Measurements from ENCODE around the gene KLF16.
A peak's percentile ranks its signal among the peaks of the same experiment; 100 is the strongest.

KLF16 gene

DNA sequence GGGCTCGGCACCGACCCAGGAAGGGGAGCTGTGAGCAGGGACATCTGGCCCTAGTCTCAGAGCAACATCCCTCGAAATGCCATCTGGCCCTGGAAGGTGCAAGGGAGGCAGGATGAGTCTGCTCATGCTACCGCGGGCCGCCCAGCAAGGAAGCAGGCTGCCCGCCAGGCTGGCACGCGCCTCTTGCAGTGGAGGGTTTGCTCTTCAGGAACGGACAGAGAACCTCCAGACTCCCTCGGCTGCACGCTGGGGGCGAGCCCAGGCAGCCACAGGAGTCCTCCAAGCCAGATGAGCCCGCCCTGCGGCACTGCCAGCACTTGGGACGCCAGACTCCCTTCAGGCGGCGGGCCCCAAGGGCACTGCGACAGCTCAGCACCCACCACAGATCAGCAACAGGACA lies 41.2 kb downstream of the KLF16 start:
- no peak for DNase-seq (ENCODE audit: low read depth)

GRCh38 chr19:1819341-1820255 lies 43.8 kb downstream of the KLF16 start:
- DNase-seq (ENCODE audit: low read depth) = no peak

DNA sequence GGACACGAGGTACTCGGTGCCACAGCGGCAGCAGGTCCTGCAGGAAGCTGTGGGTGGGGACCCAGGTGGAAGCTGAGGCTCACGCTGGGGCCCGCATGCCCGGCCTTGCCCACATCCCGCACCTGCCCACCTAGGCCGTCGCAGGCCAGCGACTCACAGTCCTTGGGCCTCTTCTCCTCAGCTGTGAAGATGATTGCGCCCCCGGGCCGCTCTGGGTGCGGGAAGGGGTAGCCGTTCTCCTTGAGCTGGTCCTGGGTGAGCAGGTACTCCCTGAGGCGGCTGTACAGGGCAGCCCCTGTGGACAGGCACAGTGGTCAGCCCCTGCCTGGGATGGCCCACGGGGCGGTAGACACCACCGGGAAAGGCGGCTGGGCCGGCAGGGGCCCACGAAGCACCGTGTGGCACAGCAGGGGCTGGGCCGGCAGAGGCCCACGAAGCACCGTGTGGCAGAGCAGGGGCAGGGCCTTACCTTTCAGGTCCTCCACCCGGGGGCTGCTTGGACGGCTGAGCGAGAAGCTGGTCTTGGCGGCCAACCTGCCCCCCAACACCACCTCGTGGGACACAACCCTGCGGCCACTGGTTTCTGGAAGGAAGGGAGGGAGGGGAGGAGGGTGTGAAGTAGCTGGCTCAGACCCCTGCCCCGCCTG lies 44.7 kb downstream of the KLF16 start:
- no peak for DNase-seq (ENCODE audit: low read depth)

GRCh38 chr19:1817553-1818179 lies 45.7 kb downstream of the KLF16 start:
- no peak for DNase-seq (ENCODE audit: low read depth)

DNA sequence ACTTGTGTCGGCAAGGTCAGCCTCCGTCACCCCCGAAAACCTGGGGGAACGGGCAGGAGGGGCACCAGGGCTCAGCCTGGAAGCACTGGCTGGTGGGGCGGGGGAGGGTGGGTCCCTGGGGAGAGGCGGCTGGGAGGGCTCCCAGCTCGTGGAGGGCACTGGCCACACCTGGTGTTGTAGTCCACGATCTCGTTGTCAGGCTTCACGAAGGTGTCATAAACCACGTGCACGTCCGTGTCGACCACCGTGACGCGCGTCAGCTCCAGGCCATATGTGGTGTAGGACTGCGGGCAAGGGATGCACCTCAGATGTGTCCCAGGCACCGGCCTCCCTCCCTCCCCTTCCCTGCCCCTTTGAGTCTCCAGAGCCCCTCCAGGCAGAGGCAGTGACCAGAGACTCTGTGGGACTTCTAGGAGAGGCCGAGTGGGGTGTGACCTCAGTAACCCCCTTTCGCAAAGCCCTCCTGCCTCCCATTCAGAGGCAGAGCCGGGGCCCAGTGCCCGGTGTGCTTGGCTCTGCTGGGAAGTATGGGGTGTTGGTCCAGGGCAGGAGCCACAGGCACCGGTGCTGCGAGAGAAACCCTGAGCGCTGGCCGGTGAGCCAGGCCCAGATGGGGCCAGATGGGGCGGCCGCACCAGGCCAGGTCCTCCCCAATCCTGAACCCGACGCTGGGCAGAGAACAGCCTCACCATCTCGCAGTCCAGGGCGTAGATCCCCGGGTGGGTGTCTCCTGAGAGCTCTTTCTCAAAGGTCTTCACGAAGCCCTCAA lies 46.7 kb downstream of the KLF16 start:
- DNase-seq (ENCODE audit: low read depth) = no peak

DNA sequence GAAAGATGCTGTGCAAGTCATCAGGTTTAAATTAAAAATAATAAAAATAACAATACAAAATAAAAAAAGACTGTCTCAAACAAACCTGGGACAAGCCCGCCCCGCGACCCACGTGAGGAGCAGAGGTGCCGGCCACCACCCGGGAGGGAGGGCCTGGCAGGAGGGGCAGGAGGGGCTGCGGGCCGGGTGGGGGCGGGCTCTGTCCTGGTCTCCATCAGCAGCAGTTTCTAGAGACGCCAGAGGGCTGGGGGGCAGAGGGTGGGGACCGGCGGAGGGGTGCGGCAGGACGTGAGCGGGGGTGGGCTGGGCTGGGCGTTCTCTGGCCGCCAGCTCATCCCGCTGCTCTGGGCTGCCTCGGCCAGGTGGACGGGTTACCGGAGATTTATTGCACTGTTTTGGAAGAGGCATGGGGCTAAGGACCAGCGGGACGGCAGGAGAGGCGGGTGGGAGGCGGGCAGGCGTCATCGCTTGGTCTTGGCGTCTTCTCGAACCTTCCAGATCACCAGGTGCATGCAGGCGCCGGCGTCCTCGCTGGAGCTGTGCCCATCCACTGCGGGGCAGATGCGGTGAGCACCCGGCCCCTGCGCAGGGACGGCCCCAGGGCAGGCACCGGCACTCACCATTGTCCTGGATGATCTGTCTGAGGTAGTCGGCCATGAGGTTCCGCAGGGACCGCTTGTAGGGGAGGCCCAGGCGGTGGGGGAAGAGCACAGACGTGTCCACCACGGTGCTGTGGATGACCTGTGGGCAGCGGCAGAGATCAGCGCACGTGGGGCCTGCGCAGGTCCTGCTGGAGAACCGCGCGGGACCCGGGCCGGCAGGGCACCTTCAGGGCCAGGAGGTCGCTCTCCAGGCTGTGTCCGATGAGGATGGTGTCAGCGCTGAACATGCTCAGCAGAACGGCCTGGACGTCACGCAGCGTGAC lies 47.5 kb downstream of the KLF16 start:
- no peak for DNase-seq (ENCODE audit: low read depth)

DNA sequence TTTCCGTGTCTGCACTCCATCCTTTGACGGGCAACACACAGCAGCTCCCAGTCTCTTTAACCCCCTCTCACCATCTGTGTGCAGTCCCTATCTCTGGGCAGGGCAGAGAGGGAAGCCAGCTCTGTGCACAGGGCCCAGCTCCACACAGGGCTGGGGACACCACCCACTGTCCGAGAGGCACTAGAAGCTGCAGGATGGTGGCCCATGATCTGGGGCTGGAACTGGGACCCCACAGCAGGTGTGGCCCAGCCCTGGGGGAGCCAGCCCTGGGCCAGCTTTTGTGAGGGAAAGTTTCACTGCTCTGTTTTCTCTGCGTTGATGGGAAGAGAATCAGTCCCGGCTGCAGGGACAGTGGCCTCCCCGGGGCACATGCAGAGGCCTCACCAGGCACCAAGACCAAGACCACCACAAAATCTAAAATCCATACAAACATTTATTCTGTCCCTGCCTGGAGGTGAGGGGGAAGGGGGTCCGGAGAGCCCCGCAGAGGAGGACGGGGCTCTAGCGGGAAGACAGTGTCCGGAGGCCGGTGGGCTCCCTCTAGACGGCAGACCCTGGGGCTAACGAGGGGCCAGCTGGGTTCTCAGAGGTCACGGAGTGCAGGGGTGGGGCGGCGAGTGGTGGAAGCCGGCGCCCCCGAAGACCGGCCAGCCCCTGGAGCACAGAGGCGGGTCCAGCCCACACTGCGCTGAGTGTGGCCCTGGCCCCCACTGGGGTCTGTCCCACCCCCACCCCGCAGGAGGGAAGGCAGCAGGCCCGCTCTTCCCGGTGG lies 48.4 kb downstream of the KLF16 start:
- DNase-seq (ENCODE audit: low read depth) = no peak

GRCh38 chr19:1814391-1814790 lies 49.0 kb downstream of the KLF16 start:
- DNase-seq (ENCODE audit: low read depth) = no peak

DNA sequence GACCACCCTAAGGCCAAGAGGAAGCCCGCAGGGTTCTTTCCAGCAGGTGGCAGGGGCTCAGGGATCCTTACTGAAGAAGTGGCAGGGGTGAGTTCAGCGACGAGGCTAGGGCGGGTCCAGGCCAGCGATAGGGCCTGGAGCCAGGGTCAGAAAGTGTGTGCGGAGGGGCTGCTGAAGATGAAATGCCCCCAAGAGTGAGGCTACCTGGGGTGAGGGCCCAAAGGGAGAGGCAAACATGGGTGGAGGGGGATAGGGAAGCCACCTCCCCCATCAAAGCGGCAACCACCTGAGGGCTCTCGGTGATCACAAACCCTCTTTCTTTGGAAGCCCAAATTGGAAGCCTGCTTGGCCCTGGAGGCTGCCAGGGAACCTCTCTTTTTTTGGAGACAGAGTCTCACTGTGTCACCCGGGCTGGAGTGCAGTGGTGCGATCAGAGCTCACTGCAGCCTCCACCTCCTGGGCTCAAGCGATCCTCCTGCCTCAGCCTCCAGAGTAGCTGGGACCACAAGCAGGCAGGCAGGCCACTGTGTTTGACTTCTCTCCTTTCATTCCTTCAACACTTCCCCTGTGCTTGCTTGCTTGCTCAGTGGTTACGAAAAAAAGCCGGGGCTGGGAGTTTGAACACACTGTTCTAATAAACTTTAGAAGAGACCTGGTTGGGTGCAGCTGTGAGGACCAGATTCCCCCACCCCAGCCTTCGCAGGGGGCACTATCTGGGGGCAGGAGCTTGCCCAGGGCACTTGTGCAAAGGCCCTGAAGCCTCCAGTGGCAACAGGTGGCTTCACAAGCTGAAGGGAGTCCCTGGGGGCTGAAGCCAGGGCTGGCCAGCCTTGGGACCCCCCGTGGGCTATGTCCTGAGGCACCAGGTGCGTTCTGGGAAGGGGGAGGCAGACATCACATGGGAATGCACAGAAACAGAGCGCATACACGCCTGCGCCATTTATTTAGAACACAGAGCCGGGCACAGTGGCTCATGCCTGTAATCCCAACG lies 49.9 kb downstream of the KLF16 start:
- DNase-seq (ENCODE audit: low read depth) = no peak

- peak; percentile 47 for DNase-seq (ENCODE audit: low read depth)
Observed at GRCh38 chr19:1812426-1813191, 50.8 kb downstream of the KLF16 start.

DNA sequence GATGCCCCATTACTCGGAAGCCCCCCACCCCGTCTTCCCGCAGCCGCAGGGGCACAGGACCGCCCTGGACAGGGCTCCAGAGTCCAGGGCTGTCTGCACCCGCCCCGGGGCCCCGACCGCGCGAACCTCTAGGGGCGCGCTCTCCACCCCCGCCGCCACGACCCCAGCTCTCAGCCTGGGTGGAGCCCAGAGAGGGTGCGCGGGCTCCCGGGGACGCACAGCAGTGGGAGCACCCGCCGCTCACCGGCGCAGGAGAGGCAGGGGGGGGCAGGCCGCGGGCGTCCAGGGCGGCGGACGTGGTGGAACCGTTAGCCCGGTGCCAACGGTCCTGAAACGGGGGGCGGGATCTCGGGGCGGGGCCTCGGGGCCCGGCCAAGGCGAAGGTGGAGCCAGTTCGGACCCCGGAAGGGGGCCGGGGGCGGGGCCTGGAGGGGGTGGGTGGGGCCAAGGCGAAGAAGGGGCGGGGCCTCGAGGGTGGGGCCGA lies 51.4 kb downstream of the KLF16 start, which contains the start of gene ATP8B3:
TSS of gene ATP8B3 (minus strand) at position 335 of the 484 bp plus-strand sequence. CDS start 540 bp downstream, outside the sequence.
- DNase-seq (ENCODE audit: low read depth) = no peak

GRCh38 chr19:1811472-1811894 lies 51.9 kb downstream of the KLF16 start:
- peak; percentile 26 for DNase-seq (ENCODE audit: low read depth)

DNA sequence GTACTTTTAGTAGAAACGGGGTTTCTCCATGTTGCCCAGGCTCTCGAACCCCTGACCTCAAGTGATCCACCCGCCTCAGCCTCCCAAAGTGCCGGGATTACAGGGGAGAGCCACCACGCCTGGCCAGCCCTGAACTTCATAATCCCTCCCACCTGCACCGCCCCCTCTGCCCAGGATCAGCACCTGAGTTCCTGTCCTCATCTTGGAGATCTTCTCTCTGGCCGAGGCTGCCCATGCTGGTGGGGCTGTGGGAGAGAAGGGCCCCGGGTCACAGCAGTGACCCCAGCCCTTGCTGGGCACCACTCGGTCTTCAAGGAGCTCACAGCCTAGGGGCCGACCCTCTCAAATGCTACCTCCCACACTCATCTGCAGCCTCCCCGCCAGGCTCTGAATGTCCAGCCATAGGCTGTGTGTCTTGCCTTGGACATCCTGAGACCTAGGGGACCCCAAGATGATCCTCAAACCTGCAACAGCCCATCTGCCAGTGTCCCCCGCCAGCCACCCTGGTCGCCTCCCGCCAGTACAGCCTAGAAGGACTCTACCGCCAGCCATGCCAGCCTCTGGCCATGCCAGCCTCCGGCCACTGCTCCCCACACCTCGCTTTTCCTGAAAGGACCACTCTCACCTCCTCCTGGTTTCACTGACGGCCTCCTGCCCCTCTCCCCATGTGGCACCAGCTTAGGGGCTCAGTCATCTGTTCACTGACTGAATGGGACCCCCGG lies 52.8 kb downstream of the KLF16 start:
- DNase-seq (ENCODE audit: low read depth) = no peak

GRCh38 chr19:1809678-1810077 lies 53.7 kb downstream of the KLF16 start:
- DNase-seq (ENCODE audit: low read depth) = no peak

DNA sequence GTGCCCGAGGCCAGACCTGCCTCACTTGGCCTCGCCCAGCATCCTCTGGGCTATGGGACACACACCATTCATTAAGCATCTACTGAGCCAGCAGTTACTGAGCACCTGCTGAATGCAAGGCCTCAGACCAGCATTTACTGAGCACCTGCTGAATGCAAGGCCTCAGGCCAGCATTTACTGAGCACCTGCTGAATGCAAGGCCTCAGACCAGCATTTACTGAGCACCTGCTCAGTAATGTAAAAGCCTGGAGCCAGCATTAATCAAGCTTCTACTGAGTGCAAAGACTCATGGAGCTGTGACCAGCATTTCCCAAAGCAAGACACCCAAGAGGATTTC lies 55.0 kb downstream of the KLF16 start:
- no peak for DNase-seq (ENCODE audit: low read depth)

GRCh38 chr19:1807695-1808394 lies 55.5 kb downstream of the KLF16 start:
- no peak for DNase-seq (ENCODE audit: low read depth)
